CD4-positive, alpha-beta T cell (primary cell): ENCODE results near the gene DHX38. TPM values are rescaled to one million over a fixed set of nuclear protein-coding genes. Genes with fewer than 3 reads are reported as not detected.

ENCODE experiments used
- ATAC-seq: fragments of 200-7000 bp; cut with Tn5 transposase; one replicate; pipeline ENCODE4 v1.10.0; 2022; ENCODE audit warnings: mild to moderate bottlenecking; ENCODE audit not compliant: poor library complexity
- CTCF ChIA-PET: fragments of 350-600 bp; sonication (Branson Sonifier 250); formaldehyde crosslinking; loops from one replicate; lab custom pipeline; 2021; ENCODE audit warnings: antibody characterized with exemption, inconsistent platforms; lab: Charles Lee
- POLR2A ChIA-PET: fragments of 350-600 bp; sonication (Branson Sonifier 250); formaldehyde crosslinking; loops from one replicate; lab custom pipeline; 2021; ENCODE audit warnings: antibody characterized with exemption, inconsistent platforms; lab: Charles Lee
- DNase-seq, 14 experiments: peaks; one replicate each; pipeline ENCODE4 v3.0.0-alpha.2; 2013 to 2020; ENCODE audit warnings: mixed read lengths in 2 of 14
- H3K27ac ChIP-seq, 2 donors: one replicate each; pipeline versions ENCODE4 v1.5.1 to v1.7.0; 2013; ENCODE audit warnings: low read length in 2 of 2, low read depth in 1 of 2, mild to moderate bottlenecking in 1 of 2
- H3K27me3 ChIP-seq, 2 experiments: 1 replicate in 1 of 2; 2 replicates in 1 of 2; pipeline versions ENCODE4 v1.6.1 to v1.7.0; 2013; ENCODE audit warnings: low read length in 2 of 2, control low read depth in 1 of 2, mild to moderate bottlenecking in 1 of 2, moderate library complexity in 1 of 2; ENCODE audit not compliant: insufficient read depth in 2 of 2, control insufficient read depth in 1 of 2
- H3K36me3 ChIP-seq: one replicate; pipeline ENCODE4 v1.6.1; 2013; ENCODE audit warnings: low read length, control low read depth; ENCODE audit not compliant: insufficient read depth
- H3K4me1 ChIP-seq: one replicate; pipeline ENCODE4 v1.6.1; 2013; ENCODE audit warnings: low read length, control low read depth; ENCODE audit not compliant: insufficient read depth
- H3K4me3 ChIP-seq: one replicate; pipeline ENCODE4 v1.5.1; 2013; ENCODE audit warnings: mild to moderate bottlenecking, low read length, moderate library complexity
- H3K9me3 ChIP-seq, 2 experiments: 1 replicate in 1 of 2; 2 replicates in 1 of 2; pipeline versions ENCODE4 v1.6.1 to v1.7.0; 2013; ENCODE audit warnings: low read length in 2 of 2, mild to moderate bottlenecking in 2 of 2, control low read depth in 1 of 2, moderate library complexity in 1 of 2; ENCODE audit not compliant: control insufficient read depth in 1 of 2, insufficient read depth in 1 of 2
- H3K27ac Mint-ChIP-seq: one replicate; pipeline ENCODE4 v1.8.0; 2020; ENCODE audit warnings: mixed read lengths
- H3K27me3 Mint-ChIP-seq: one replicate; pipeline ENCODE4 v1.8.0; 2021; ENCODE audit warnings: mixed read lengths
- H3K36me3 Mint-ChIP-seq: one replicate; pipeline ENCODE4 v1.8.0; 2021; ENCODE audit warnings: low read depth, mixed read lengths
- H3K4me1 Mint-ChIP-seq: one replicate; pipeline ENCODE4 v1.8.0; 2021; ENCODE audit warnings: low read depth, mixed read lengths
- H3K4me3 Mint-ChIP-seq: one replicate; pipeline ENCODE4 v1.8.0; 2020; ENCODE audit warnings: mild to moderate bottlenecking, mixed read lengths
- H3K9me3 Mint-ChIP-seq: one replicate; pipeline ENCODE4 v1.8.0; 2020; ENCODE audit warnings: mixed read lengths
- intact Hi-C, 2 experiments: fragments of 100-400 bp; cut with DNase I in 1 of 2; cut with micrococcal nuclease in 1 of 2; formaldehyde crosslinking; loops; one replicate each; pipeline versions ENCODE4 v1.15.1 to v1.9.0; 2023 to 2025; cut with DNase I, micrococcal nuclease
- total RNA-seq, 174 experiments: library from RNA in 2 of 174; stranded (reverse) in 2 of 174; gene quantifications; one replicate each; pipeline ENCODE4 v1.2.3 and lab custom pipeline; 2021 to 2026
- TF ChIP-seq, protein P1 (sequence below): fragments of 200-600 bp; IDR thresholded peaks from one replicate; pipeline ENCODE4 v1.8.0; 2022; ENCODE audit warnings: antibody characterized with exemption, mild to moderate bottlenecking

The DHX38 gene
- total RNA-seq, 2 experiments from 2014 or later = 103 to 109 TPM

GRCh38 chr16:72162105-72162692, 68.6 kb downstream of the DHX38 start:
- no peak overlapping the region for H3K27ac ChIP-seq
- TF ChIP-seq, protein P1, sequence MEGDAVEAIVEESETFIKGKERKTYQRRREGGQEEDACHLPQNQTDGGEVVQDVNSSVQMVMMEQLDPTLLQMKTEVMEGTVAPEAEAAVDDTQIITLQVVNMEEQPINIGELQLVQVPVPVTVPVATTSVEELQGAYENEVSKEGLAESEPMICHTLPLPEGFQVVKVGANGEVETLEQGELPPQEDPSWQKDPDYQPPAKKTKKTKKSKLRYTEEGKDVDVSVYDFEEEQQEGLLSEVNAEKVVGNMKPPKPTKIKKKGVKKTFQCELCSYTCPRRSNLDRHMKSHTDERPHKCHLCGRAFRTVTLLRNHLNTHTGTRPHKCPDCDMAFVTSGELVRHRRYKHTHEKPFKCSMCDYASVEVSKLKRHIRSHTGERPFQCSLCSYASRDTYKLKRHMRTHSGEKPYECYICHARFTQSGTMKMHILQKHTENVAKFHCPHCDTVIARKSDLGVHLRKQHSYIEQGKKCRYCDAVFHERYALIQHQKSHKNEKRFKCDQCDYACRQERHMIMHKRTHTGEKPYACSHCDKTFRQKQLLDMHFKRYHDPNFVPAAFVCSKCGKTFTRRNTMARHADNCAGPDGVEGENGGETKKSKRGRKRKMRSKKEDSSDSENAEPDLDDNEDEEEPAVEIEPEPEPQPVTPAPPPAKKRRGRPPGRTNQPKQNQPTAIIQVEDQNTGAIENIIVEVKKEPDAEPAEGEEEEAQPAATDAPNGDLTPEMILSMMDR = no peak
- ATAC-seq (no peak), DNase-seq (no peak)
- H3K27ac Mint-ChIP-seq = no peak overlapping the region
- H3K4me1 ChIP-seq = no peaks in the 10 kb centered on the region
- ChIA-PET POLR2A (no interaction called here), CTCF (no interaction called here)
- no peak overlapping the region for H3K4me3 ChIP-seq
- no peaks in the 10 kb centered on the region for H3K36me3 ChIP-seq
- H3K4me3 Mint-ChIP-seq = no peak overlapping the region
- no peaks in the 10 kb centered on the region for H3K36me3 Mint-ChIP-seq
- H3K9me3 ChIP-seq = no peaks in the 10 kb centered on the region
- intact Hi-C loops = no loop called here
- H3K9me3 Mint-ChIP-seq = no peaks in the 10 kb centered on the region
- H3K4me1 Mint-ChIP-seq = no peaks in the 10 kb centered on the region
- peaks cover 8% of the 10 kb centered on the region for H3K27me3 Mint-ChIP-seq
- H3K27me3 ChIP-seq = no peaks in the 10 kb centered on the region

Other genes with a start within 250 kb of the DHX38 start
- 10 to 100 TPM; 61.0 to 61.1 TPM for gene ATXN1L, start 247.9 kb upstream of the DHX38 start, total RNA-seq
- gene ZNF821, start 209.7 kb upstream of the DHX38 start, total RNA-seq = 10 to 100 TPM; 17.3 to 18.3 TPM
- gene IST1, start 198.3 kb upstream of the DHX38 start, total RNA-seq = 100 to 1,000 TPM; 411 to 412 TPM
- gene PKD1L3, start 93.4 kb upstream of the DHX38 start, total RNA-seq = not detected
- gene DHODH, start 85.1 kb upstream of the DHX38 start, total RNA-seq = 1 to 10 TPM; 2.5 to 2.7 TPM
- gene HP, start 39.3 kb upstream of the DHX38 start, total RNA-seq = not detected
- not detected for gene HPR, start 30.6 kb upstream of the DHX38 start, total RNA-seq
- 10 to 100 TPM; 11.5 to 15.0 TPM for gene TXNL4B, start 227 bp upstream of the DHX38 start, total RNA-seq
- 1 to 10 TPM; 1.4 to 1.6 TPM for gene PMFBP1, start 78.3 kb downstream of the DHX38 start, total RNA-seq